Trophoblast cell (in vitro differentiated cells and primary cell): Measurements from ENCODE around the gene BMPR2.

ENCODE experiments used
- DNase-seq, 2 donors: peaks; one replicate each; pipeline ENCODE4 v3.0.0-alpha.2; 2016
- H2AFZ ChIP-seq: 2 replicates; pipeline ENCODE4 v1.6.1; 2013; ENCODE audit warnings: low read length, moderate library complexity, mild to moderate bottlenecking; ENCODE audit not compliant: insufficient read depth, poor library complexity
- H2AK5ac ChIP-seq: 2 replicates; pipeline ENCODE4 v1.6.1; 2013; ENCODE audit warnings: mild to moderate bottlenecking, low read length
- H2BK120ac ChIP-seq: 2 replicates; pipeline ENCODE4 v1.6.1; 2013; ENCODE audit warnings: low read length, mild to moderate bottlenecking, moderate library complexity; ENCODE audit not compliant: insufficient read depth, poor library complexity
- H2BK12ac ChIP-seq: 2 replicates; pipeline ENCODE4 v1.6.1; 2013; ENCODE audit warnings: mild to moderate bottlenecking, low read length, moderate library complexity
- H2BK5ac ChIP-seq: 2 replicates; pipeline ENCODE4 v1.6.1; 2013; ENCODE audit warnings: low read length, low read depth, moderate library complexity, mild to moderate bottlenecking; ENCODE audit not compliant: poor library complexity
- H3K14ac ChIP-seq: 2 replicates; pipeline ENCODE4 v1.6.1; 2013; ENCODE audit warnings: mild to moderate bottlenecking, low read length
- H3K18ac ChIP-seq: 2 replicates; pipeline ENCODE4 v1.6.1; 2013; ENCODE audit warnings: mild to moderate bottlenecking, low read length
- H3K23ac ChIP-seq: 2 replicates; pipeline ENCODE4 v1.6.1; 2013; ENCODE audit warnings: low read length
- H3K27ac ChIP-seq: 2 replicates; pipeline ENCODE4 v1.5.1; 2013; ENCODE audit warnings: low read depth, mild to moderate bottlenecking, inconsistent platforms, low read length, moderate library complexity
- H3K27me3 ChIP-seq: 2 replicates; pipeline ENCODE4 v1.6.1; 2013; ENCODE audit warnings: inconsistent platforms, mild to moderate bottlenecking, low read length, moderate library complexity; ENCODE audit not compliant: insufficient read depth
- H3K36me3 ChIP-seq, 2 experiments: 1 replicate in 1 of 2; 2 replicates in 1 of 2; pipeline ENCODE4 v1.6.1; 2013; ENCODE audit warnings: low read length in 2 of 2, mild to moderate bottlenecking in 2 of 2, moderate library complexity in 1 of 2; ENCODE audit not compliant: insufficient read depth in 2 of 2, control insufficient read depth in 1 of 2
- H3K4ac ChIP-seq: 2 replicates; pipeline ENCODE4 v1.6.1; 2013; ENCODE audit warnings: low read depth, mild to moderate bottlenecking, low read length, moderate library complexity
- H3K4me1 ChIP-seq, 2 experiments: 1 replicate in 1 of 2; 2 replicates in 1 of 2; pipeline ENCODE4 v1.6.1; 2013; ENCODE audit warnings: low read length in 2 of 2, mild to moderate bottlenecking in 2 of 2, moderate library complexity in 1 of 2; ENCODE audit not compliant: insufficient read depth in 2 of 2, control insufficient read depth in 1 of 2
- H3K4me2 ChIP-seq: 2 replicates; pipeline ENCODE4 v1.6.1; 2013; ENCODE audit warnings: inconsistent platforms, mild to moderate bottlenecking, low read length, moderate library complexity
- H3K4me3 ChIP-seq: 2 replicates; pipeline ENCODE4 v1.5.1; 2013; ENCODE audit warnings: mild to moderate bottlenecking, low read depth, low read length, inconsistent platforms
- H3K79me1 ChIP-seq: one replicate; pipeline ENCODE4 v1.6.1; 2013; ENCODE audit warnings: low read length
- H3K79me2 ChIP-seq: 2 replicates; pipeline ENCODE4 v1.6.1; 2013; ENCODE audit warnings: low read length, mild to moderate bottlenecking; ENCODE audit not compliant: control insufficient read depth, insufficient read depth, poor library complexity
- H3K9ac ChIP-seq: 2 replicates; pipeline ENCODE4 v1.6.1; 2013; ENCODE audit warnings: mild to moderate bottlenecking, low read length
- H3K9me3 ChIP-seq: 2 replicates; pipeline ENCODE4 v1.6.1; 2013; ENCODE audit warnings: low read depth, mild to moderate bottlenecking, control low read depth, inconsistent platforms, low read length; ENCODE audit not compliant: insufficient read depth
- H4K12ac ChIP-seq: 2 replicates; pipeline ENCODE4 v1.6.1; 2013; ENCODE audit warnings: low read depth, mild to moderate bottlenecking, low read length, moderate library complexity
- H4K8ac ChIP-seq: 2 replicates; pipeline ENCODE4 v1.6.1; 2013; ENCODE audit warnings: low read depth, mild to moderate bottlenecking, low read length, moderate library complexity
- H4K91ac ChIP-seq: one replicate; pipeline ENCODE4 v1.6.1; 2013; ENCODE audit warnings: low read depth, mild to moderate bottlenecking, low read length, moderate library complexity
- WGBS: extraction: QIAGEN DNeasy Blood & Tissue Kit; methylation state at CpG from one replicate; pipeline ENCODE4 v1.1.7; 2013; ENCODE audit warnings: missing lambda C conversion rate; ENCODE audit not compliant: insufficient read length, insufficient coverage; ENCODE audit errors: extremely low coverage; 5-methylcytosine and 5-hydroxymethylcytosine counted together

Gene BMPR2

GRCh38 chr2:202454536-202454935 is 78.4 kb downstream of the BMPR2 start:
- no peak overlapping the region for H2AK5ac ChIP-seq
- no peak overlapping the region for H3K9ac ChIP-seq
- H2BK5ac ChIP-seq, result no peak overlapping the region
- no peaks in the 10 kb centered on the region for H3K4me1 ChIP-seq
- no peak for DNase-seq
- no peak overlapping the region for H3K23ac ChIP-seq
- no peaks in the 10 kb centered on the region for H3K79me2 ChIP-seq
- no peak overlapping the region for H4K91ac ChIP-seq
- H3K36me3 ChIP-seq, result peaks cover 0 to 7% of the 10 kb centered on the region in 2 experiments
- no CpG with 5 or more reads among the region's 3 CpGs for WGBS
- H3K4me2 ChIP-seq, result no peak overlapping the region
- H2AFZ ChIP-seq, result no peak overlapping the region
- H3K4me3 ChIP-seq, result no peak overlapping the region
- H4K12ac ChIP-seq, result no peak overlapping the region
- no peak overlapping the region for H2BK120ac ChIP-seq
- H3K27ac ChIP-seq, result no peak overlapping the region
- H4K8ac ChIP-seq, result no peak overlapping the region
- no peak overlapping the region for H3K14ac ChIP-seq
- H3K79me1 ChIP-seq, result no peaks in the 10 kb centered on the region
- no peaks in the 10 kb centered on the region for H3K9me3 ChIP-seq
- H3K18ac ChIP-seq, result no peak overlapping the region
- H2BK12ac ChIP-seq, result no peak overlapping the region
- no peak overlapping the region for H3K4ac ChIP-seq
- no peaks in the 10 kb centered on the region for H3K27me3 ChIP-seq

- no peak overlapping the region for H2BK5ac ChIP-seq
- no peak overlapping the region for H2BK120ac ChIP-seq
- H3K4me3 ChIP-seq, result no peak overlapping the region
- no peaks in the 10 kb centered on the region for H3K79me1 ChIP-seq
- H3K14ac ChIP-seq, result no peak overlapping the region
- no peaks in the 10 kb centered on the region for H3K79me2 ChIP-seq
- H4K8ac ChIP-seq, result no peak overlapping the region
- H2AFZ ChIP-seq, result no peak overlapping the region
- no peak overlapping the region for H3K9ac ChIP-seq
- no peak overlapping the region for H3K23ac ChIP-seq
- H4K91ac ChIP-seq, result no peak overlapping the region
- H2BK12ac ChIP-seq, result no peak overlapping the region
- H3K4ac ChIP-seq, result no peak overlapping the region
- no peak for DNase-seq
- no peak overlapping the region for H4K12ac ChIP-seq
- no peak overlapping the region for H3K18ac ChIP-seq
- peaks cover 0 to 7% of the 10 kb centered on the region in 2 experiments for H3K36me3 ChIP-seq
- no CpG with 5 or more reads among the region's 1 CpG for WGBS
- no peaks in the 10 kb centered on the region for H3K9me3 ChIP-seq
- no peaks in the 10 kb centered on the region for H3K27me3 ChIP-seq
- no peaks in the 10 kb centered on the region for H3K4me1 ChIP-seq
- no peak overlapping the region for H3K27ac ChIP-seq
- H2AK5ac ChIP-seq, result no peak overlapping the region
- H3K4me2 ChIP-seq, result no peak overlapping the region
Observed at GRCh38 chr2:202455114-202455513, 79.0 kb downstream of the BMPR2 start.

DNA sequence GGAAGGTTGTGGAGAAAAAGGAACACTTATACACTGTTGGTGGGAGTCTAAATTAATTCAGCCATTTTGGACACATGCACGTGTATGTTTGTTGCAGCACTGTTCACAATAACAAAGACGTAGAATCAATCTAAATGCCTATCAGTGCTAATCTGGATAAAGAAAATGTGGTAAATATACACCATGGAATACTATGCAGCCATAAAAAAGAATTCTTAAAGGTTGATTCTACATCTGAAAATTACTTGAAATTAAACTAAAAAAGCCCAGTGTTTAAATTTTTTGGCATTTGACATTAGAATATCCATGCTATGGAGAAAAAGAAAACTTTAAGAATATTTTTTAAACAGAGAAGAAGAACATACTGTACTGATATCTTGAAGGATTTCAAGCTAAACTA is 84.0 kb downstream of the BMPR2 start:
- H3K36me3 ChIP-seq, result peaks cover 2 to 5% of the 10 kb centered on the region in 2 experiments
- H3K4me1 ChIP-seq, result no peaks in the 10 kb centered on the region
- no peak overlapping the region for H4K8ac ChIP-seq
- no peak overlapping the region for H3K14ac ChIP-seq
- H3K9me3 ChIP-seq, result no peaks in the 10 kb centered on the region
- H3K18ac ChIP-seq, result no peak overlapping the region
- no peak overlapping the region for H2BK12ac ChIP-seq
- no peak overlapping the region for H3K9ac ChIP-seq
- no peaks in the 10 kb centered on the region for H3K79me2 ChIP-seq
- H2AFZ ChIP-seq, result no peak overlapping the region
- no peaks in the 10 kb centered on the region for H3K79me1 ChIP-seq
- H2AK5ac ChIP-seq, result no peak overlapping the region
- no CpG with 5 or more reads among the region's 2 CpGs for WGBS
- no peak overlapping the region for H3K4me3 ChIP-seq
- no peak overlapping the region for H3K4ac ChIP-seq
- DNase-seq, result no peak
- H4K91ac ChIP-seq, result no peak overlapping the region
- H3K27me3 ChIP-seq, result no peaks in the 10 kb centered on the region
- no peak overlapping the region for H2BK120ac ChIP-seq
- no peak overlapping the region for H3K4me2 ChIP-seq
- no peak overlapping the region for H3K27ac ChIP-seq
- no peak overlapping the region for H3K23ac ChIP-seq
- H2BK5ac ChIP-seq, result no peak overlapping the region
- no peak overlapping the region for H4K12ac ChIP-seq

GRCh38 chr2:202479090-202479489 is 103.0 kb downstream of the BMPR2 start:
- Histone ChIP-seq H3K27me3 (no peaks in the 10 kb centered on the region), H3K14ac (no peak overlapping the region), H3K4me2 (no peak overlapping the region), H3K27ac (no peak overlapping the region), H2AK5ac (no peak overlapping the region), H2BK12ac (no peak overlapping the region), H3K4ac (no peak overlapping the region), H3K4me1 (no peaks in the 10 kb centered on the region), H3K36me3 (peaks cover 6 to 9% of the 10 kb centered on the region in 2 experiments), H3K9me3 (no peaks in the 10 kb centered on the region), H3K4me3 (no peak overlapping the region), H4K12ac (no peak overlapping the region), H3K79me2 (no peaks in the 10 kb centered on the region), H4K91ac (no peak overlapping the region), H3K9ac (peak overlapping the region; percentile 18), H3K79me1 (no peaks in the 10 kb centered on the region), H4K8ac (no peak overlapping the region), H2AFZ (no peak overlapping the region), H3K18ac (no peak overlapping the region), H2BK5ac (no peak overlapping the region), H2BK120ac (no peak overlapping the region), H3K23ac (no peak overlapping the region)
- no peak for DNase-seq
- no CpG with 5 or more reads among the region's 1 CpG for WGBS
